ENCODE results near the gene ABCA4. TPM values are rescaled to one million over a fixed set of nuclear protein-coding genes. Genes with fewer than 3 reads are reported as not detected.

ABCA4 gene
- total and polyA plus RNA-seq, 2 donors (not counting 3 experiments of a cell fraction or from before 2014, with no cell fraction given), result 2.3 to 4.9 TPM

GRCh38 chr1:93993731-93994130 is 127.2 kb downstream of the ABCA4 start:
- Histone ChIP-seq H3K36me3 (ENCODE audit: control insufficient read depth in 2 of 2, extremely low read depth in 1 of 2, insufficient read depth in 2 of 2, low read length in 2 of 2) (no peaks in the 10 kb centered on the region), H3K9me1 (replicated peaks; ENCODE audit: control insufficient read depth, extremely low read depth, insufficient read depth, low read length) (no peaks in the 10 kb centered on the region), H3K79me2 (ENCODE audit: control insufficient read depth, insufficient read depth, low read length) (no peaks in the 10 kb centered on the region), H3K4me1 (ENCODE audit: control insufficient read depth, extremely low read depth, insufficient read depth, low read length) (no peaks in the 10 kb centered on the region), H2AFZ (ENCODE audit: low read depth, low read length) (no peak overlapping the region), H4K20me1 (replicated peaks; ENCODE audit: control insufficient read depth, extremely low read depth, insufficient read depth, low read length) (no peaks in the 10 kb centered on the region), H3K4me2 (ENCODE audit: insufficient read depth, low read length) (no peak overlapping the region), H3K9me3 (replicated peaks; ENCODE audit: control insufficient read depth, insufficient read depth, low read length) (no peaks in the 10 kb centered on the region), H3K9ac (replicated peaks; ENCODE audit: extremely low read depth, insufficient read depth, low read length) (no peak overlapping the region), H3K27ac (ENCODE audit: insufficient read depth, low read depth, low read length) (no peak overlapping the region), H3K27me3 (ENCODE audit: control insufficient read depth in 2 of 2, insufficient read depth in 2 of 2, low read length in 2 of 2) (peaks cover 15 to 27% of the 10 kb centered on the region in 2 experiments), H3K4me3 (replicated peaks in 1 of 3; ENCODE audit: insufficient read depth in 1 of 3, low read depth in 1 of 3, low read length in 3 of 3) (no peak overlapping the region)
- DNase-seq (ENCODE audit: low read depth, low spot score) (no peak), FAIRE-seq (no peak)
- POLR2A ChIA-PET, result no interaction called here
- dilution Hi-C loops (cut with MboI; ENCODE audit: extremely low pct_ligation_motif_present, low sequenced_read_pairs), result no loop called here
- CTCF ChIA-PET, result interaction anchor here (0.6 kb wide), 1 partner anchor 84 kb away, joined by 3 read pairs; no protein-coding TSS in a partner anchor
- intact Hi-C loops (cut with micrococcal nuclease), result no loop called here
- no TSS peak for BruUV-seq (replicated peaks)
- no peak for TF ChIP-seq FOS (IDR thresholded peaks at IDR 0.05; ENCODE audit: borderline replicate concordance, insufficient read depth, low read length)
- no peak for TF ChIP-seq CTCF (IDR thresholded peaks at IDR 0.05; ENCODE audit: extremely low read depth in 1 of 2, insufficient read depth in 1 of 2, low read depth in 1 of 2, low read length in 2 of 2)
- no peak for TF ChIP-seq GATA2 (IDR thresholded peaks at IDR 0.05; ENCODE audit: insufficient read depth, insufficient read length, low read depth, low read length)
- TF ChIP-seq MAX (IDR thresholded peaks at IDR 0.05; ENCODE audit: insufficient read depth, insufficient read length), result no peak
- TF ChIP-seq JUN (IDR thresholded peaks at IDR 0.05; ENCODE audit: borderline replicate concordance, insufficient read depth, insufficient read length, low read depth), result no peak
- no peak for TF ChIP-seq EZH2 (IDR thresholded peaks at IDR 0.05; ENCODE audit: borderline replicate concordance, low read depth, low read length, severe bottlenecking)
- no peak for TF ChIP-seq POLR2A (IDR thresholded peaks at IDR 0.05; ENCODE audit: low read depth, low read length)
- TF ChIP-seq POLR2AphosphoS5 (IDR thresholded peaks at IDR 0.05; ENCODE audit: insufficient read depth, low read depth, low read length), result no peak
- TF ChIP-seq MYC (IDR thresholded peaks at IDR 0.05; ENCODE audit: low read depth, low read length), result no peak

Measured in endothelial cell of umbilical vein (primary cell).